HCT116 (cell line): ENCODE results near the gene ELP1. TPM values are rescaled to one million over a fixed set of nuclear protein-coding genes. Genes with fewer than 3 reads are reported as not detected.

Source experiments
- ATAC-seq: fragments of 200-7000 bp; cut with Tn5 transposase; 2 replicates; pipeline ENCODE4 v1.9.1; 2020; ENCODE audit warnings: mild to moderate bottlenecking, moderate library complexity
- BruUV-seq: library from RNA; stranded (reverse); fragments of 400-500 nt; replicated peaks from 2 replicates; lab custom pipeline; 2021; lab: Mats Ljungman, UMichigan
- CTCF ChIA-PET: fragments of 300-600 bp; sonication (Branson Sonifier 250); formaldehyde crosslinking; loops from one replicate; lab custom pipeline; 2021; ENCODE audit warnings: antibody characterized with exemption; lab: Charles Lee
- POLR2A ChIA-PET: fragments of 300-600, 350-600 bp; sonication (Branson Sonifier 250); formaldehyde crosslinking; loops from one replicate; lab custom pipeline; 2021; ENCODE audit warnings: antibody characterized with exemption; lab: Charles Lee
- RAD21 ChIA-PET, 2 experiments: fragments of 300-600 bp; sonication (Branson Sonifier 250); formaldehyde crosslinking; loops; one replicate each; lab custom pipeline; 2023; ENCODE audit warnings: low total read pairs in 2 of 2; ENCODE audit not compliant: uncharacterized antibody in 2 of 2, unreplicated experiment in 2 of 2, low non-redundant PET in 1 of 2; lab: Charles Lee
- DNase-seq: peaks from one replicate; pipeline ENCODE4 v3.0.0-alpha.2; 2010; ENCODE audit warnings: low read depth, low spot score
- H2AFZ ChIP-seq: fragments of 200-600 bp; shearing (Covaris generic), sonication (generic); 2 replicates; pipeline ENCODE4 v1.6.1; 2017; ENCODE audit warnings: low read depth, mixed run types, mixed read lengths, antibody characterized with exemption, low read length; ENCODE audit not compliant: poor library complexity, severe bottlenecking
- H3K27ac ChIP-seq: 2 replicates; pipeline ENCODE4 v1.5.1; 2012; ENCODE audit warnings: low read depth, low read length
- H3K27me3 ChIP-seq: fragments of 200-600 bp; sonication (generic); 2 replicates; pipeline ENCODE4 v1.6.1; 2016; ENCODE audit warnings: mixed run types, low read length, mixed read lengths; ENCODE audit not compliant: insufficient read depth
- H3K36me3 ChIP-seq, 2 experiments: fragments of 200-500 bp in 1 of 2; fragments of 200-600 bp in 1 of 2; sonication (Bioruptor generic) in 1 of 2; sonication (generic) in 1 of 2; 2 replicates each; pipeline versions ENCODE4 v1.5.1 to v1.6.1; 2014 to 2016; ENCODE audit warnings: low read length in 2 of 2, inconsistent platforms in 1 of 2, mixed read lengths in 1 of 2, mixed run types in 1 of 2; ENCODE audit not compliant: insufficient read depth in 2 of 2, control insufficient read depth in 1 of 2
- H3K4me1 ChIP-seq, 2 experiments: fragments of 200-600 bp in 1 of 2; sonication (generic) in 1 of 2; 2 replicates each; pipeline versions ENCODE4 v1.5.1 to v1.6.1; 2012 to 2017; ENCODE audit warnings: low read length in 2 of 2, inconsistent platforms in 1 of 2, mild to moderate bottlenecking in 1 of 2, mixed read lengths in 1 of 2, mixed run types in 1 of 2, moderate library complexity in 1 of 2; ENCODE audit not compliant: insufficient read depth in 2 of 2, control insufficient read depth in 1 of 2
- H3K4me2 ChIP-seq: fragments of 200-600 bp; sonication (generic); 2 replicates; pipeline ENCODE4 v1.6.1; 2017; ENCODE audit warnings: mixed run types, low read length, mixed read lengths
- H3K4me3 ChIP-seq, 2 experiments: fragments of 200-600 bp in 1 of 2; sonication (generic) in 1 of 2; replicated peaks in 1 of 2; 2 replicates each; pipeline ENCODE4 v1.5.1; 2011 to 2016; ENCODE audit warnings: low read length in 2 of 2, control low read depth in 1 of 2, low read depth in 1 of 2, mild to moderate bottlenecking in 1 of 2, mixed read lengths in 1 of 2, mixed run types in 1 of 2
- H3K79me2 ChIP-seq: fragments of 200-600 bp; sonication (generic); 2 replicates; pipeline ENCODE4 v1.6.1; 2017; ENCODE audit warnings: mild to moderate bottlenecking, mixed run types, low read length, moderate library complexity, mixed read lengths; ENCODE audit not compliant: insufficient read depth
- H3K9ac ChIP-seq: fragments of 200-600 bp; sonication (generic); 2 replicates; pipeline ENCODE4 v1.6.1; 2016; ENCODE audit warnings: low read length, mixed read lengths
- H3K9me2 ChIP-seq: fragments of 200-600 bp; sonication (generic), shearing (Covaris generic); 2 replicates; pipeline ENCODE4 v1.6.1; 2017; ENCODE audit warnings: mixed run types, mild to moderate bottlenecking, moderate library complexity; ENCODE audit not compliant: insufficient read depth
- H3K9me3 ChIP-seq, 2 experiments: fragments of 200-500 bp in 1 of 2; fragments of 200-600 bp in 1 of 2; sonication (Bioruptor generic) in 1 of 2; sonication (generic) in 1 of 2; 2 replicates each; pipeline ENCODE4 v1.6.1; 2014 to 2017; ENCODE audit warnings: low read length in 2 of 2, mixed read lengths in 2 of 2, inconsistent platforms in 1 of 2, low read depth in 1 of 2, mild to moderate bottlenecking in 1 of 2, mixed run types in 1 of 2, moderate library complexity in 1 of 2; ENCODE audit not compliant: control insufficient read depth in 1 of 2, insufficient read depth in 1 of 2
- H4K20me1 ChIP-seq: fragments of 200-600 bp; sonication (generic), shearing (Covaris generic); 2 replicates; pipeline ENCODE4 v1.6.1; 2017; ENCODE audit warnings: mixed run types, mild to moderate bottlenecking, moderate library complexity; ENCODE audit not compliant: insufficient read depth
- CEBPB ChIP-seq: IDR thresholded peaks from 2 replicates; pipeline ENCODE4 v1.6.1; 2012; ENCODE audit warnings: low read depth
- CTCF ChIP-seq, 3 experiments: fragments of 200-600 bp in 1 of 3; sonication (generic) in 1 of 3; IDR thresholded peaks in 2 of 3; conservative IDR thresholded peaks in 1 of 3; 2 replicates each; pipeline ENCODE4 v1.5.1; 2012 to 2017; ENCODE audit warnings: low read depth in 2 of 3, low read length in 2 of 3, antibody characterized with exemption in 1 of 3, borderline replicate concordance in 1 of 3, control low read depth in 1 of 3, mild to moderate bottlenecking in 1 of 3, mixed read lengths in 1 of 3, mixed run types in 1 of 3, moderate library complexity in 1 of 3; ENCODE audit not compliant: insufficient read depth in 1 of 3
- EGR1 ChIP-seq: IDR thresholded peaks from 2 replicates; pipeline ENCODE4 v1.6.1; 2012; ENCODE audit warnings: low read depth
- FOSL1 ChIP-seq: IDR thresholded peaks from 2 replicates; pipeline ENCODE4 v1.6.1; 2012; ENCODE audit warnings: low read depth
- JUND ChIP-seq: IDR thresholded peaks from 2 replicates; pipeline ENCODE4 v1.6.1; 2012
- POLR2A ChIP-seq: IDR thresholded peaks from 2 replicates; pipeline ENCODE4 v1.7.0; 2011; ENCODE audit warnings: borderline replicate concordance; ENCODE audit not compliant: insufficient read depth, insufficient read length; ENCODE audit errors: extremely low read depth
- POLR2AphosphoS5 ChIP-seq: IDR thresholded peaks from 2 replicates; pipeline ENCODE4 v1.6.1; 2011; ENCODE audit warnings: mild to moderate bottlenecking, low read depth, low read length, moderate library complexity
- REST ChIP-seq: IDR thresholded peaks from 2 replicates; pipeline ENCODE4 v1.6.1; 2012; ENCODE audit warnings: low read depth
- SIN3A ChIP-seq: IDR thresholded peaks from 2 replicates; pipeline ENCODE4 v1.6.1; 2012; ENCODE audit warnings: low read depth
- SP1 ChIP-seq: IDR thresholded peaks from 2 replicates; pipeline ENCODE4 v1.6.1; 2012; ENCODE audit warnings: low read depth
- SRF ChIP-seq: IDR thresholded peaks from 2 replicates; pipeline ENCODE4 v1.6.1; 2012; ENCODE audit warnings: low read depth
- ZFX ChIP-seq: fragments of 450-650 bp; IDR thresholded peaks from 2 replicates; pipeline ENCODE4 v1.6.1; 2017
- ZNF274 ChIP-seq: fragments of 200-500 bp; sonication (Bioruptor generic); IDR thresholded peaks from 2 replicates; pipeline ENCODE4 v1.6.1; 2014; ENCODE audit warnings: mild to moderate bottlenecking, low read depth, low read length, inconsistent platforms
- intact Hi-C: fragments of 100-400 bp; cut with micrococcal nuclease; formaldehyde crosslinking; loops from 2 replicates; pipeline ENCODE4 v1.10.0; 2022
- total RNA-seq: library from RNA; stranded (reverse); gene quantifications from one replicate; pipeline ENCODE4 v1.2.1, GENCODE V29; 2021; ENCODE audit not compliant: unreplicated experiment
- TF ChIP-seq, protein P1 (sequence below): IDR thresholded peaks from 2 replicates; pipeline ENCODE4 v1.6.1; 2012
- TF ChIP-seq, protein P2 (sequence below): IDR thresholded peaks from 2 replicates; pipeline ENCODE4 v1.6.1; 2011; ENCODE audit warnings: mild to moderate bottlenecking, low read length, moderate library complexity; ENCODE audit not compliant: insufficient replicate concordance; ENCODE audit errors: extremely low read depth

The ELP1 gene
- total RNA-seq, 1 experiment from 2014 or later = 28.8 TPM

GRCh38 chr9:108910402-108910801, 23.5 kb downstream of the ELP1 start:
- no peak overlapping the region for H2AFZ ChIP-seq
- no peaks in the 10 kb centered on the region for H3K9me3 ChIP-seq
- BruUV-seq = no TSS peak
- TF ChIP-seq SIN3A (no peak), SRF (no peak), SP1 (no peak)
- TF ChIP-seq, protein P1, sequence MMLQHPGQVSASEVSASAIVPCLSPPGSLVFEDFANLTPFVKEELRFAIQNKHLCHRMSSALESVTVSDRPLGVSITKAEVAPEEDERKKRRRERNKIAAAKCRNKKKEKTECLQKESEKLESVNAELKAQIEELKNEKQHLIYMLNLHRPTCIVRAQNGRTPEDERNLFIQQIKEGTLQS = no peak
- ChIA-PET POLR2A (no interaction called here), CTCF (no interaction called here), RAD21 (no interaction called here)
- H3K27me3 ChIP-seq = no peaks in the 10 kb centered on the region
- DNase-seq = no peak
- intact Hi-C loops = no loop called here
- H3K79me2 ChIP-seq = no peaks in the 10 kb centered on the region
- ATAC-seq = no peak
- peaks cover 30 to 47% of the 10 kb centered on the region in 2 experiments for H3K36me3 ChIP-seq
- no peaks in the 10 kb centered on the region for H4K20me1 ChIP-seq
- no peak overlapping the region for H3K9ac ChIP-seq
- H3K27ac ChIP-seq = no peak overlapping the region
- H3K4me2 ChIP-seq = no peak overlapping the region
- H3K9me2 ChIP-seq = no peaks in the 10 kb centered on the region
- H3K4me1 ChIP-seq = no peaks in the 10 kb centered on the region
- H3K4me3 ChIP-seq = no peak overlapping the region

GRCh38 chr9:108905494-108905893, 28.4 kb downstream of the ELP1 start:
- POLR2A ChIA-PET = no interaction called here
- TF ChIP-seq, protein P2, sequence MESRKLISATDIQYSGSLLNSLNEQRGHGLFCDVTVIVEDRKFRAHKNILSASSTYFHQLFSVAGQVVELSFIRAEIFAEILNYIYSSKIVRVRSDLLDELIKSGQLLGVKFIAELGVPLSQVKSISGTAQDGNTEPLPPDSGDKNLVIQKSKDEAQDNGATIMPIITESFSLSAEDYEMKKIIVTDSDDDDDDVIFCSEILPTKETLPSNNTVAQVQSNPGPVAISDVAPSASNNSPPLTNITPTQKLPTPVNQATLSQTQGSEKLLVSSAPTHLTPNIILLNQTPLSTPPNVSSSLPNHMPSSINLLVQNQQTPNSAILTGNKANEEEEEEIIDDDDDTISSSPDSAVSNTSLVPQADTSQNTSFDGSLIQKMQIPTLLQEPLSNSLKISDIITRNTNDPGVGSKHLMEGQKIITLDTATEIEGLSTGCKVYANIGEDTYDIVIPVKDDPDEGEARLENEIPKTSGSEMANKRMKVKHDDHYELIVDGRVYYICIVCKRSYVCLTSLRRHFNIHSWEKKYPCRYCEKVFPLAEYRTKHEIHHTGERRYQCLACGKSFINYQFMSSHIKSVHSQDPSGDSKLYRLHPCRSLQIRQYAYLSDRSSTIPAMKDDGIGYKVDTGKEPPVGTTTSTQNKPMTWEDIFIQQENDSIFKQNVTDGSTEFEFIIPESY = no peak
- TF ChIP-seq ZFX (no peak), FOSL1 (no peak), POLR2A (no peak), ZNF274 (no peak), REST (no peak), JUND (no peak), CTCF (IDR thresholded peaks at IDR 0.05 in 2 of 3, conservative IDR thresholded peaks at IDR 0.05 in 1 of 3; ENCODE audit: borderline replicate concordance in 1 of 3, insufficient read depth in 1 of 3, low read depth in 2 of 3, low read length in 2 of 3) (no peak), CEBPB (no peak), EGR1 (no peak), POLR2AphosphoS5 (no peak)

More at GRCh38 chr9:108905494-108905893, 28.4 kb downstream of the ELP1 start:
- Histone ChIP-seq H3K9me2 (no peaks in the 10 kb centered on the region), H3K27me3 (no peaks in the 10 kb centered on the region), H3K9ac (no peak overlapping the region), H3K36me3 (peaks cover 45% of the 10 kb centered on the region in 2 experiments), H3K27ac (no peak overlapping the region), H3K4me1 (no peaks in the 10 kb centered on the region), H3K4me3 (no peak overlapping the region), H3K9me3 (no peaks in the 10 kb centered on the region), H3K79me2 (no peaks in the 10 kb centered on the region), H4K20me1 (no peaks in the 10 kb centered on the region), H2AFZ (no peak overlapping the region), H3K4me2 (no peak overlapping the region)
- BruUV-seq = no TSS peak
- CTCF ChIA-PET = no interaction called here
- intact Hi-C loops = no loop called here
- RAD21 ChIA-PET = no interaction called here
- DNase-seq (no peak), ATAC-seq (no peak)
